H1 (cell line): ENCODE measurements around the gene MORC2. TPM values are rescaled to one million over a fixed set of nuclear protein-coding genes. Genes with fewer than 3 reads are reported as not detected.

Source experiments
- CTCF ChIA-PET: fragments of 300-600 bp; sonication (Branson Sonifier 250); formaldehyde crosslinking; loops from one replicate; lab custom pipeline; 2021; ENCODE audit not compliant: partially characterized antibody; lab: Charles Lee
- POLR2A ChIA-PET: fragments of 300-600 bp; sonication (Branson Sonifier 250); formaldehyde crosslinking; loops from one replicate; lab custom pipeline; 2021; ENCODE audit warnings: inconsistent platforms; ENCODE audit not compliant: partially characterized antibody; lab: Charles Lee
- DNase-seq, 2 experiments: peaks; one replicate each; pipeline versions ENCODE4 v3.0.0 to v3.0.0-alpha.2; 2010 to 2022; ENCODE audit warnings: low spot score in 2 of 2, low read depth in 1 of 2, mixed read lengths in 1 of 2
- FAIRE-seq: peaks from 2 replicates; lab custom pipeline; 2011; peaks lifted over from hg19 to GRCh38; lab: Jason Lieb, UNC
- H2AFZ ChIP-seq: 2 replicates; pipeline ENCODE4 v1.8.1; 2012; ENCODE audit warnings: low read length, inconsistent platforms
- H2AK5ac ChIP-seq: 2 replicates; pipeline ENCODE4 v1.6.1; 2013; ENCODE audit warnings: low read depth, low read length
- H2BK120ac ChIP-seq: replicated peaks from 2 replicates; pipeline ENCODE3; 2013; ENCODE audit warnings: low read depth, low read length, inconsistent platforms
- H2BK12ac ChIP-seq: 2 replicates; pipeline ENCODE4 v1.6.1; 2013; ENCODE audit warnings: low read depth, low read length
- H2BK15ac ChIP-seq: 2 replicates; pipeline ENCODE4 v1.6.1; 2013; ENCODE audit warnings: low read length
- H2BK20ac ChIP-seq: 2 replicates; pipeline ENCODE4 v1.6.1; 2013; ENCODE audit warnings: low read length
- H2BK5ac ChIP-seq: 2 replicates; pipeline ENCODE4 v1.6.1; 2013; ENCODE audit warnings: low read depth, low read length
- H3K14ac ChIP-seq: 2 replicates; pipeline ENCODE4 v1.6.1; 2013; ENCODE audit warnings: inconsistent platforms; ENCODE audit not compliant: insufficient read length
- H3K18ac ChIP-seq: 2 replicates; pipeline ENCODE4 v1.6.1; 2013; ENCODE audit warnings: low read length; ENCODE audit errors: extremely low read depth
- H3K23ac ChIP-seq: 2 replicates; pipeline ENCODE4 v1.6.1; 2013; ENCODE audit warnings: inconsistent platforms; ENCODE audit not compliant: insufficient read length
- H3K23me2 ChIP-seq: 2 replicates; pipeline ENCODE4 v1.6.1; 2013; ENCODE audit warnings: low read depth, low read length
- H3K27ac ChIP-seq: 2 replicates; pipeline ENCODE4 v1.6.1; 2011; ENCODE audit warnings: low read depth, low read length, inconsistent platforms
- H3K27me3 ChIP-seq, 4 experiments: replicated peaks in 1 of 4; 1 replicate in 1 of 4; 2 replicates in 3 of 4; pipeline versions ENCODE4 v1.6.1 to v1.8.1; 2011 to 2013; ENCODE audit warnings: low read length in 3 of 4, mild to moderate bottlenecking in 3 of 4, inconsistent platforms in 2 of 4, mixed read lengths in 2 of 4, moderate library complexity in 1 of 4; ENCODE audit not compliant: control insufficient read depth in 3 of 4, insufficient read depth in 3 of 4; ENCODE audit errors: extremely low read depth in 1 of 4
- H3K36me3 ChIP-seq, 4 experiments: 2 replicates each; pipeline versions ENCODE4 v1.6.1 to v1.8.1; 2011 to 2013; ENCODE audit warnings: mild to moderate bottlenecking in 4 of 4, low read length in 3 of 4, moderate library complexity in 2 of 4, control low read depth in 1 of 4, inconsistent platforms in 1 of 4; ENCODE audit not compliant: insufficient read depth in 4 of 4, control insufficient read depth in 2 of 4
- H3K4ac ChIP-seq: replicated peaks from 2 replicates; pipeline ENCODE3; 2013; ENCODE audit warnings: low read length, low read depth, mixed read lengths, inconsistent platforms; ENCODE audit not compliant: insufficient read length
- H3K4me1 ChIP-seq, 4 experiments: replicated peaks in 1 of 4; 1 replicate in 1 of 4; 2 replicates in 3 of 4; pipeline versions ENCODE4 v1.6.1 to v1.8.1; 2011 to 2013; ENCODE audit warnings: low read length in 3 of 4, inconsistent platforms in 2 of 4, mixed read lengths in 1 of 4; ENCODE audit not compliant: insufficient read depth in 4 of 4, control insufficient read depth in 3 of 4
- H3K4me2 ChIP-seq, 2 experiments: 2 replicates each; pipeline versions ENCODE4 v1.6.1 to v1.8.1; 2011 to 2013; ENCODE audit warnings: low read depth in 2 of 2, low read length in 2 of 2, control low read depth in 1 of 2, inconsistent platforms in 1 of 2, mild to moderate bottlenecking in 1 of 2; ENCODE audit not compliant: insufficient read depth in 1 of 2
- H3K4me3 ChIP-seq, 4 experiments: fragments of 200-600, 300-600 bp in 1 of 4; sonication (generic), shearing (Covaris generic), sonication (Bioruptor Twin) in 1 of 4; 2 replicates each; pipeline versions ENCODE4 v1.5.1 to v1.8.1; 2011 to 2016; ENCODE audit warnings: low read length in 4 of 4, low read depth in 3 of 4, control low read depth in 2 of 4, inconsistent platforms in 2 of 4, mild to moderate bottlenecking in 2 of 4, mixed read lengths in 1 of 4, moderate library complexity in 1 of 4; ENCODE audit not compliant: insufficient read depth in 2 of 4; ENCODE audit errors: extremely low read depth in 1 of 4
- H3K56ac ChIP-seq: replicated peaks from 2 replicates; pipeline ENCODE3; 2013; ENCODE audit warnings: low read depth, mild to moderate bottlenecking, mixed read lengths, low read length, inconsistent platforms; ENCODE audit not compliant: insufficient read length
- H3K79me1 ChIP-seq: 2 replicates; pipeline ENCODE4 v1.6.1; 2013; ENCODE audit warnings: low read depth, low read length, control low read depth
- H3K79me2 ChIP-seq, 2 experiments: 2 replicates each; pipeline versions ENCODE4 v1.6.1 to v1.8.1; 2012 to 2013; ENCODE audit warnings: low read length in 2 of 2, mild to moderate bottlenecking in 2 of 2, inconsistent platforms in 1 of 2; ENCODE audit not compliant: insufficient read depth in 2 of 2, control insufficient read depth in 1 of 2
- H3K9ac ChIP-seq, 4 experiments: replicated peaks in 1 of 4; 1 replicate in 1 of 4; 2 replicates in 3 of 4; pipeline versions ENCODE4 v1.6.1 to v1.8.1; 2011 to 2013; ENCODE audit warnings: low read depth in 3 of 4, low read length in 3 of 4, control low read depth in 2 of 4, mild to moderate bottlenecking in 2 of 4, moderate library complexity in 2 of 4, inconsistent platforms in 1 of 4; ENCODE audit errors: extremely low read depth in 1 of 4
- H3K9me3 ChIP-seq, 2 experiments: 2 replicates each; pipeline versions ENCODE4 v1.6.1 to v1.8.1; 2012 to 2013; ENCODE audit warnings: mild to moderate bottlenecking in 2 of 2, moderate library complexity in 2 of 2, control low read depth in 1 of 2, inconsistent platforms in 1 of 2, low read depth in 1 of 2, low read length in 1 of 2, mixed read lengths in 1 of 2; ENCODE audit not compliant: insufficient read depth in 2 of 2
- H4K20me1 ChIP-seq, 2 experiments: replicated peaks in 1 of 2; 2 replicates each; pipeline versions ENCODE3 to v1.8.1; 2011 to 2013; ENCODE audit warnings: inconsistent platforms in 2 of 2, low read length in 2 of 2, mild to moderate bottlenecking in 1 of 2; ENCODE audit not compliant: insufficient read depth in 2 of 2, control insufficient read depth in 1 of 2
- H4K5ac ChIP-seq: 2 replicates; pipeline ENCODE4 v1.6.1; 2013; ENCODE audit warnings: low read length, low read depth, mixed read lengths, inconsistent platforms; ENCODE audit not compliant: insufficient read length
- H4K8ac ChIP-seq: 2 replicates; pipeline ENCODE4 v1.8.0; 2013; ENCODE audit warnings: mild to moderate bottlenecking, moderate library complexity, low read length, inconsistent platforms; ENCODE audit not compliant: insufficient read depth; ENCODE audit errors: extremely low read depth
- H4K91ac ChIP-seq: replicated peaks from 2 replicates; pipeline ENCODE3; 2013; ENCODE audit warnings: low read length, mixed read lengths, inconsistent platforms; ENCODE audit not compliant: insufficient read length
- BRCA1 ChIP-seq: IDR thresholded peaks from 2 replicates; pipeline ENCODE4 v1.6.1; 2012; ENCODE audit warnings: low read depth, low read length, improper control_type of control experiment
- CBX8 ChIP-seq: fragments of 300-800, 300-1000 bp; sonication (generic); IDR thresholded peaks from 2 replicates; pipeline ENCODE4 v1.7.1; 2016; ENCODE audit warnings: low read depth, low read length, borderline replicate concordance
- KDM4A ChIP-seq: IDR thresholded peaks from one replicate; pipeline ENCODE4 v1.7.1; 2012; ENCODE audit warnings: low read depth, mild to moderate bottlenecking, moderate library complexity, low read length, inconsistent platforms; ENCODE audit not compliant: severe bottlenecking
- RXRA ChIP-seq: IDR thresholded peaks from 2 replicates; pipeline ENCODE4 v1.6.1; 2011; ENCODE audit warnings: low read depth, mild to moderate bottlenecking, low read length, moderate library complexity; ENCODE audit not compliant: insufficient read depth
- SP2 ChIP-seq: IDR thresholded peaks from 2 replicates; pipeline ENCODE4 v1.6.1; 2012; ENCODE audit warnings: mild to moderate bottlenecking, low read length, inconsistent platforms
- TCF12 ChIP-seq: IDR thresholded peaks from 2 replicates; pipeline ENCODE4 v1.6.1; 2011; ENCODE audit warnings: low read depth, mild to moderate bottlenecking, low read length
- WGBS, 2 experiments: shearing (Covaris generic) in 1 of 2; methylation state at CpG; one replicate each; pipeline versions ENCODE4 v1.1.6 to v1.1.7; 2013 to 2015; ENCODE audit warnings: low lambda C conversion rate in 2 of 2, mixed read lengths in 2 of 2, inconsistent platforms in 1 of 2, low coverage in 1 of 2, missing lambda C conversion rate in 1 of 2; ENCODE audit not compliant: insufficient replicate concordance in 2 of 2, insufficient coverage in 1 of 2, insufficient read length in 1 of 2; ENCODE audit errors: extremely low coverage in 1 of 2, missing lambda C conversion rate in 1 of 2; 5-methylcytosine and 5-hydroxymethylcytosine counted together
- polyA plus RNA-seq, 7 experiments: library from polyadenylated mRNA; depleted of rRNA in 3 of 7; stranded (reverse) in 5 of 7; unstranded in 2 of 7; fragments of >200 nt in 5 of 7; fragments of 200-250 nt in 2 of 7; gene quantifications; 1 replicate in 5 of 7; 2 replicates in 1 of 7; 4 replicates in 1 of 7; pipeline versions ENCODE4 v1.2.1 to v1.2.3, GENCODE V29; 2011 to 2013; ENCODE audit warnings: missing spikeins in 2 of 7, mixed read lengths in 2 of 7
- total RNA-seq: library from RNA; stranded (reverse); fragmentation: NEBNext Ultra II Directional; extraction: Animal tissue kit (Norgen Biotek cat#: 25700); gene quantifications from 2 replicates; pipeline ENCODE4 v1.2.1, GENCODE V29; 2021

The MORC2 gene
- total and polyA plus RNA-seq, 2 of the 8 experiments (the other 6 are each of a cell fraction or from before 2014, with no cell fraction given): 15.4 to 68.0 TPM

- WGBS, 2 experiments: 92% methylated on average over 6 of the region's 6 CpGs; no CpG with 5 or more reads in 1 of the 2 experiments
- TF ChIP-seq KDM4A: no peak
- TF ChIP-seq BRCA1: no peak
- TF ChIP-seq SP2: no peak
- no peak for TF ChIP-seq CBX8
- TF ChIP-seq TCF12: no peak
- TF ChIP-seq RXRA: no peak
- TF ChIP-seq, all 59 proteins: peak for 0
- no peaks in the 10 kb centered on the region for H3K79me2 ChIP-seq
These were observed 40.2 kb downstream of the MORC2 start for GRCh38 chr22:30928401-30928800.

More at GRCh38 chr22:30928401-30928800, 40.2 kb downstream of the MORC2 start:
- Histone ChIP-seq H4K20me1 (peaks cover 1 to 12% of the 10 kb centered on the region in 2 experiments), H2BK20ac (no peak overlapping the region), H3K23ac (no peak overlapping the region), H2AK5ac (no peak overlapping the region), H2BK120ac (no peak overlapping the region), H4K8ac (no peak overlapping the region), H3K79me1 (peaks cover 4% of the 10 kb centered on the region; the same call in 1 of the 2 replicates), H3K27ac (no peak overlapping the region), H2BK12ac (no peak overlapping the region), H3K23me2 (no peaks in the 10 kb centered on the region), H3K18ac (no peak overlapping the region), H3K56ac (no peak overlapping the region), H4K5ac (no peak overlapping the region), H2BK15ac (no peak overlapping the region), H3K4ac (no peak overlapping the region), H3K27me3 (no peaks in the 10 kb centered on the region), H2BK5ac (no peak overlapping the region), H2AFZ (no peak overlapping the region), H3K4me2 (no peak overlapping the region), H3K9ac (no peak overlapping the region), H3K36me3 (peaks cover 54 to 92% (median 80%) of the 10 kb centered on the region in 4 experiments), H3K14ac (no peak overlapping the region), H3K4me1 (no peaks in the 10 kb centered on the region), H3K4me3 (no peak overlapping the region), H3K9me3 (no peaks in the 10 kb centered on the region), H4K91ac (no peak overlapping the region)
- ChIA-PET CTCF (no interaction called here), POLR2A (interaction anchor here (1.1 kb wide), 1 partner anchor 9 kb away, joined by 3 read pairs; no protein-coding TSS in a partner anchor)
- DNase-seq: no peak
- no peak for FAIRE-seq
